Activated CD8-positive, alpha-beta memory T cell treated with anti-CD3 and anti-CD28 coated beads for 1 hour (primary cell): ENCODE measurements around the gene VGLL4.
"Not testable (repeated sequence)": the region's sequence is repeated elsewhere in the genome, so short reads cannot be mapped to it uniquely, and the experiment has no call there.

ENCODE experiments used
- DNase-seq, 2 donors: peaks; one replicate each; pipeline ENCODE4 v3.0.0-alpha.2; 2020; ENCODE audit warnings: low read depth in 1 of 2; ENCODE audit errors: extremely low read depth in 1 of 2

Gene VGLL4

DNA sequence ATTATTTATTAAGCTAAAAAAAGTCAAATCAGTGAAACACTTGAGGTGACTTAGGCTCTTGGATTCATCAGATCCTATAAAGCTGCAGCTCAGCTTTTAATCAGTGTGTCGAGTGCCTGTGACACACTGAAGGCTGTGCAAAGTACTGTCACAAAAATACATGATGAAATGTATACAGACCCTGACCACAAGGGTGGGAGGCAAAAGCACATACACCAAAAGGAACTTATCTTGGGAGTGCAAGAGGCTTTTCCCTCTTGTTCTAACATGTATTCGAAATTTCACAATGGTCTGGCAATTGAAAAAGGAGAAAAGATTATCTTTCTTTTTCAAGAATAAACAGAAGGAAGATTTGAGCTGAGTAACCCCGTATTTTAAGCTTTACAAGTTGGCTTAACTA, 35.9 kb downstream of the VGLL4 start:
- no peak for DNase-seq

DNA sequence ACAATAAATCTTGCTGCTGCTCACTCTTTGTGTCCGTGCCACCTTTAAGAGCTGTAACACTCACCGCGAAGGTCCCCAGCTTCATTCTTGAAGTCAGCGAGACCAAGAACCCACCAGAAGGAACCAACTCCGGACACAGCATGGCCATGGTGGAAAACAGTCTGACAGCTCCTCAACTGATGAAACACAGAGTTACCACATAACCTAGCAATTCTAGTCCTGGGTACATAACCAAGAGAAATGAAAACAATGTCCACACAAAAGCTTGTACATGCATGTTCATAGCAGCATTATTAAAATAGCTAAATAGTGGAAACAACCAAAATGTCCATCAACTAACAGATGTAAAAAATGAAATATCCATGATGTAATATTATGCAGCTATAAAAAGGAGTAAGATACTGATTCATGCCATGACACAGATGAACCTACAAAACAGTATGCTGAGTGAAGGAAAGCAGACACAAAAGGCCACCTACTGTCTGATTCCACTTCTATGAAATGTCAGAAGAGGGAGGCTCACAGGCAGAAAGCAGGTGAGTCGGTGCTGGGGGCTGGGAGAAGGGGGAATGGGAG, 36.8 kb downstream of the VGLL4 start:
- no peak for DNase-seq

DNA sequence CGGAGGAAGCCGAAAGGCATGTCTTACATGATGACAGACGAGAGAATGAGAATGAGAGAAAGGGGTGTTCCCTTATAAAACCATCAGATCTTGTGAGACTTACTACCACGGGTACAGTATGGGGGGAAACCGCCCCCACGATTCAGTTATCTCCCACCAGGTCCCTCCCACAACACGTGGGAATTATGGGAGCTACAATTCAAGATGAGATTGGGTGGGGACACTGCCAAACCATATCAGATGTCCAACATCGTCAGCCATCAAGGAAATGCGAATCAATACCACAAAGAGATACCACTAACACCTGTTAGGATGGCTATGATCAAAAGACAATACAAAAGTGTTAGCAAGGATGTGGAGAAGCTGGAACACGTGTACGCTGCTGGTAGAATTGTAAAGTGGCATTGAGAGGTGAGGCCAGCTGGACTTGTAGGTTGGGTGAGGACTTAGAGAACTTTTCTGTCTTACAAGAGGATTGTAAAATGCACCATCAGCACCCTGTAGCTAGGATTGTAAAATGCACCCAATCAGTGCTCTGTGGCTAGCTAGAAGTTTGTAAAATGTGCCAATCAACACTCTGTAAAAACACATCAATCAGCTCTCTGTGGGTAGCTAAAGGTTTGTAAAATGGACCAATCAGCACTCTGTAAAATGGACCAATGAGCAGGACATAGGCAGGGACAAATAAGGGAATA, 37.5 kb downstream of the VGLL4 start:
- no peak for DNase-seq

DNA sequence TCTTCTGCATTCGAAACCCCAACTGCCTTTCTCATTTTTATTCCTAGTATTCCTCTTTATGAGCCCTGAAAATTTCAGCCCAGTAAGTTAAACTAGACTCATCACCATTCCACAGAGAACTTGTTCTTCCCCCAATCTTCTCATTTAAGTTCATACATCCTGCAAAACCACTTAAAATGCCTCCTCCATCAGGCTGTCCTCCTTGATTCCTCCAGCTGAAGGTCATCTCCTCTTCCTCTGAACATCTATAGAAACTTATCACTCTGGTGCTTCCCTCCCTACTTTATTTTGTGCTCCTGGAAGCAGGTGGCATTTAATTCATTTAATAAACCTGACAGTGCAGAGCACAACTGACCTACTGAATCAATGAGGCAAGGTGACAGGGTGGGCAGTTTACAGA, 38.3 kb downstream of the VGLL4 start:
- no peak for DNase-seq

DNA sequence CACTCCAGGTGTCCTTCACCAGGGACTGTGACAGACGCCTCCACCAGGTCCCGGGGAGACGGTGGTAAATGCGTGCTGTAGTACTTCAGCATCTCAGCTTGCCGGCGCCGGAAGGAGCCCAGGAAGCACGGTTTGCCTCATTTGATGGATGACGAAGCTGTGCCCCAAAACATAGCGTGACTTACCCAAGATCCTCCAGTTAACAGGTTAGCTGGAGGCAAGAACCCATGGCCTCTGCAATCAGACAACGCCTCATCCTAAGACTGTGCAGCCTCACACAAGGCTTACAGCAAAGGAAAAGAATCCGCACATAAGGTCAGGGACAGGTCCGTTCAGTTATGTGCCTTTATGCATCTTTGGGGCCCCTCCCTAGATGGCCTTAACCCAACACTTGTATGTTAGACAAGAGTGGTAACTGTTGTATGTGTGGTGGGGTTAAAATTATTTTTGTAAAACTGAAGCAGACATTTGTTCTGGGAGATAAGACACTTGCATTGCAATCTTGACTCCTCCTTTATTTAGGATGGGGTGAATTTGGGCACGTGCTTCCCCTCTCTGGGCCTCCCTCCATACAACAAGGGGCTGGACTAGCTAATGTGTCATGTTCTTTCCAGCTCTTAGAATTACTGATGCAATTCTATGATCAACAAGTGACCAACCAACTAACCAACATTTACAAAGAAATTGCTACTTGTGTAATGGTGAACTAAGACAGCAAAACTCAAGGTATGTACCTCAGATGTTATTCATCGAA, 39.4 kb downstream of the VGLL4 start:
- DNase-seq: no peak

DNA sequence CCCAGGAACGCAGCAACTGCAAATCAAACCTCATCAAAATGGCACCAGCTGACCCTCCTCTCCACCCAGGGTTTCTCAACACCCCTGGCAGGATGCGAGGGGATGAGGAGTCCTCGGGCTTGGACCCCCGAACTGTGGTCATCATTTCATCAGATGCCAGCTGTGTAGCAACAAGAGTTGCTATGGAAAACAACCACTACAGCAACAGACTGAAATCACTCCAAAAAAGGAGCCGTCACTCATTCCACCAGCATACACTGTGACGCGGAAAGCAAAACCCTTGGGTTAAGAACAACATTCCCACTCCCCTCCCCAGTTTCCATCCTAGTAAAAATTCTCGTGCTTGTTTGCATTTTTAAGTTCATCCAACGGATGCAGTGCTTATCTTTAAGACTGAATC, 40.1 kb downstream of the VGLL4 start:
- DNase-seq: no peak

DNA sequence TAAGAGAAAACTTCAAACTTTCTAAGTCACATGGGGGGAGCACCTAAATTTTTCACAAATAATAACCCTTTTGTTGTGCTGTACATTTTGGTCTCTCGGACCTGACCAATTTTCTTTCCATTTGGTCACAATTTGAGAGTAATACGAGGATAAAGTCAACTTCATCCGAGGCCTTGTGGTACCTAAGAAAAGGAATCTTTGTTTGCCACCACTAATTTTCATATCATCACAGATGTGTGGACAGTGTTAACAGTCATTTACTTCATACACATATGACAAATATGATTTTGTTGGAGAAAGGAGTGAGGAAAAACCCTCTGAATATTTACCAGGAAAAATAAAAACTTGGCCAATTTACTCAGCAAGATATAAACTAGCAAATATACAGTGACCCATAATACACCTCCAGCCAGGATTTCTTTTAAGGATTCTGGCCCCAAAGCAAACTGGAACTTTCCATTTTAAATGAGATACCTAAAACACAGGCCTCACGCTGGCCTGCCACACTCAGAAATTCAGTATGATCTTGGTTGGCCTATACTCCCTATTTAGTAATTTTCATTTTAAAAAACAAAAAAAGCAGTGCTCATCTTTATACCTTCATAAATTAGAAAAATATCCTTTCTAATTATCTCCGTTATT, 40.7 kb downstream of the VGLL4 start:
- DNase-seq: no peak

DNA sequence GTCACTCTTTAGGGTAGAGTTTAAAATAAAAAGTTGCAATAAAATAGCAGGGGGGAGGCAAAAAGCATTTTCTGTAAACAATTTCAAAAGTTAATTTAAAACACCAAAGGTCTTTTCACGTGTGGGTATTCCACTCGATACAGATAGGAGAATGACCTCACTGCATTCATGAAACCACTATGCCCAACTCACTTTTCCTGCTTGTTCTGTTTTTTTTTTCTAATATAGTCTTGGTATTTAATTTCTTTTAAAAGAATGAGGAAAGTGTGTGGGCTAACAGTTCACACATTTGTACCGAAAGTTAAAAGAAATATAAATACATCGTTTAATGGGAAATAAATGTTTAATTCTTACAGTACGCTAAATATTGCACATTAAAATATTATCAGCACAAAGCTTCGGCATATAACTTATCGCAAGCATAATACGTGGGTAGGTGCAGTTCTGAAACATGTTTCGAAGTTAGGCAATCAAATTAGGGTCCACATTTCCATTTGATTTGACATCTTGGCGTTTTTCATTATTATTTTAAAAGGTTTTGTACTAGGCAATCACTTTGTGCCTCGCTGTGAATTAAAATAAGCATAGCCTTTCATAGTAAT, 41.4 kb downstream of the VGLL4 start:
- DNase-seq: no peak

DNA sequence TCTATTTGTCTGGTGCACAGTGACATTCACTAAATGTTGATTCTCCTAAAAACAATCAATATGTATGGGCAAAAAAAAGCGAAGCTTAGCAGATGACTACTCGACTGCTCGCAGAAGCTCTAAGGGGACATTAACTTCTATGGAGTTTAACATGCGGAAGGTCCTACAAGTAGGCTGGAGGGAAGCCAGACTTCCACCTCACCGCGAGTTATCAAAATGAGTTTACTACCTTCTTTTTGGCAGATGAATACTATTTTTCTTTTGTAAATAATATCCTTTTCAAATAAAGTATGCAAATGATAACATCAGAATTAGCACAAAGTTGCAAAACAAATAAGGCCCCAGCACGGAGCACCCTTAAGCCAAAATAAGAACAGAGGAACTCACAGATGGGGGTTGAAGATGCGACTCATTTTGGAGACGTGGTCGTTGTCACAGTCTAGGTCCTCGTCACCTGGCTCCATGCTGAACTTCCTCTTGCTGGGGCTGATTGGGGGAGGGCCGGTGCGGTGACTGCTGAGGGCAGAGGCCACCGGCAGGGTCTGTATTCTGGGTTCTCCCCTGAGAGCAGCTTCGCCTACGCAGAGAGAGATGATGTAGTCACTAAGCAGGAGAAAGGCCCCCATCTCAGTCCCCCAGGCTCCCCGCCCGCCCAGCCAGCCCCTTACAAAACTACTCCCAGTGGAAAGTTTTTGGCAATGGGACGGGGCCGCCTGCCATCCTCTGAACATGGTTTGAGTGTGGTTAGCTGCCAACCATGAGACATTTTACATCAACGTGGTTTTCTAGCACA, 42.1 kb downstream of the VGLL4 start:
- DNase-seq: no peak

DNA sequence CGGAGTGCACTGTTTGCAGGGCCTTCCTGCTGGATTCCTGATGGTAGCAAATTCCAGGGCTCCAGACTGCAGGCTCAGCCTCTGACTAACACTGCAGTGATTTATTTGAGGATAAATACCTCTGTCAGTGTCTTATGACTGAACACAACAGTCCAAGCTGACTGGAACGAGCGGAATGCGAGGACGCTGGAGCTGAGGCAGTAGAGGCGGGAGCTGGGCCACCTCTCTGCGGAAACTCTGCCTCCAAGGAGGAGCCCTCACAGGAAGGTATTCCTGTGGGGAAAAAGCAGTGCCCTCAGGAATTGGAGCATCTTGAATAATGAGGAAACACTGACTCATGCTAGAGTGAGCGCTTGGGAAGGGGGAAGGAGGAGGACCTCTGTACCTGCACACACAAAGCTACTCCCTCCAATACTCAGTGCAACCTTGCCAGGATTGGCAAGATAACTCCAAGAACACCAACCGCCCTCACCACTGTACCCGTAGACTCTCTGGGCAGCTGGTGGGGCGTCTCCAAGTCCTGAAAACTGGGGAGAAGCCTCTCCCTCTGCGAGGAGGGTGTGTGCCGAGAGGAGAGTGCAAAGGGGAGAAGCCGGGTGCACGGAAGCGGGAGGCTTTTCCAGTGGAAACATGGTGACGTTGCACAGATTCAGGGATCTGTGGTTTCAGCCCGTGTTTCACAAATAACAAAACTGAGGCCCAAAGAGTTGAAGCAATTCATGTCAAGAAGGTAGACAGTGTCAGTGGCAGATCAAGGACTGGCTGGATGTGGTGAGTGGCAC, 43.0 kb downstream of the VGLL4 start:
- no peak for DNase-seq

DNA sequence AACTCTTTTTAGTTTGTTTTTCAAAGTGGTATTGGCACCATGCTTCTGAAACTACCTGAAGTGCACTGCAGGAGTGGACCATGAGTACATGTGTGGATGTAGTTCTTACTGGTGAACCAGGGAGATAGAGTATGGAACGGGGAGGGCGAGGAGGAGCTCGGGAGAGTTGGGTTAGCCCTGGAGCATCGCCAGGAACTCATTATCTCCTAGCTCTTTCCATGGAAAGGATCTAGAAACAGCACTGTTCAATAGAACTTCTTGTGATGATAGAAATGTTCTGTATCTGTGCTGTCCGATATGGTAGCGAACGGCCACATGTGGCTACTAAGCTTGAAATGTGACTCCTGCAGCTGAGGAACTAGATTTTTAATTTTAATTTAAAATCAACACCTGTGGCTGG, 47.3 kb downstream of the VGLL4 start:
- no peak for DNase-seq

DNA sequence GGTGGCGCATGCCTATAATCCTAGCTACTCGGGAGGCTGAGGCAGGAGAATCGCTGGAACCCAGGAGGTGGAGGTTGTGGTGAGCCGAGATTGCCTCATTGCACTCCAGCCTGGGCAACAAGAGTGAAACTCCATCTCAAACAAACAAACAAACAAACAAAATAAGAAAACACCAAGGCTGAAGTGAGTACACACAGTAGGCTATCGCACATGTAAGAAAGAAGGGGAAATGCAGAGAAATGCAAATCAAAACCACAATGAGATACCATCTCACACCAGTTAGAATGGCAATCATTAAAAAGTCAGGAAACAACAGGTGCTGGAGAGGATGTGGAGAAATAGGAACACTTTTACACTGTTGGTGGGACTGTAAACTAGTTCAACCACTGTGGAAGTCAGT, 48.7 kb downstream of the VGLL4 start:
- not testable (repeated sequence) for DNase-seq

DNA sequence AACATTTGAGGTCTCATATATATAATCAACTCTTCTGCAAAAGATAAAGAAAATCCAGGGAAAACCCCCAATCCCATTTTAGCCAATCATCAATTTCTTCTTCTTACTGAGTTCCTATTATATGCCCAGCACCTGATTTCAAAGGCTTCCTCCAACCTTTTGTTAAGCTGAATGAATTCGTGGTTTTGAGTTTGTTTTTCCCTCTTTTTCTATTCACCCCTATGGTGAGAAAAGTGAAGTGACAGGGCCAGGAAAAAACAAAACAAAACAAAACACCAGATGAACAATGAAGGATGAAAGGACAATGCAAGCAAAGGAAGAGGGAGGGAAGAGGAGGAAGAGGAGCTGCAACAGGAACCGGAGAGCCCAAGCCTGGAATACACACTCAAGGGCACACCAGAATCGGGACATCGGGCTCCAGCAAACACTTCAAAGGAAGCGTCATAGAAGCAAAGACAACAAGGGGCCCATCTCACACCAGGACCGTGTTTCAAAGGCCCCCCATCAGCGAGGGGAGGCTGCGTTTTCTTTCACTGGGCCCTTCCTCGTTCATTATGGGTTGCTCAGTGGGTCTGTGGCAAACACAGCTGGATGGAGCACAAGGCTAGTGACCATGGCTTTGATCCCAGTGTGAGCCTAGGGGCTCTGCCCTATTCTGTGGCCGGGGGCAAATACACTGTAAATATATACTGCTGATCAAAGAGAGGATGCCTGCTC, 50.2 kb downstream of the VGLL4 start:
- no peak for DNase-seq

DNA sequence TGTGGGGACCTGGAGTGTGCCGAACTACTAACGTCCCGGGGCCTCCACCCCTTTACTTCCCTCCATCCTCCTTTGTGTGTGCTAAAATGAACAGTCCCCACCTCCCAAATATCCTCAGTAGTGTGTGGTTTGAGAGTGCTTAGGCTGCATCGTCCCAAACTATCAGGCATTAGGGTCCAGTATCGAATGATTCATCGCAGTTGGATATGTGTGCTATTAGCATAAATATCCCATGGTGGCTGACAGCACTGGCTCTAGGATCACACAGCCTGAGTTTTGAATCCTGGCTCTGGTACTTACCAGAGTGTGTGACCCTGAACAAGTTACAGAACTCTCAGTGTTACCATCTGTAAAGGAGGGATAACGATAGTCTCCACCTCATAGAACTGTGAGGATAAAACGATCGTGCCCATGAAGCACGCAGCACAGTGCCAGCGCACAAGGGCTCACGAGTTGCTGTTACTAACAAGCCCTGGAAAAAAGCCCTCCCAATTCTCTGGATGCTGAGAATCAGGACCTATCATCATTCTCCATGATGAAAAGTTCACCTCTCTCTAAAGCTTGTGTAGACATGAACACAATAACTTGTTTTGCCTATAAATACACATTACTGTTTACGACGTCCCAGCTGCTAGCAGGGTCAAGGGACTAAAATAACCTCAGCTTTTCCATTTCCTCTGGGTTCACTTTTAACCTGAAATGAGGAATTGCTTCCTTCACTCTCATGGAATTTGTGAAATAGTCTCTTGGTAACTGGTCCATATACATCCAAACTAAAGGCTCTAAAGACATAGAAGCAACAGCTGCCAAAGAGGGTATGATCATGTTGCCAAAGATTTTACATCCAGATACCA, 51.0 kb downstream of the VGLL4 start:
- no peak for DNase-seq

DNA sequence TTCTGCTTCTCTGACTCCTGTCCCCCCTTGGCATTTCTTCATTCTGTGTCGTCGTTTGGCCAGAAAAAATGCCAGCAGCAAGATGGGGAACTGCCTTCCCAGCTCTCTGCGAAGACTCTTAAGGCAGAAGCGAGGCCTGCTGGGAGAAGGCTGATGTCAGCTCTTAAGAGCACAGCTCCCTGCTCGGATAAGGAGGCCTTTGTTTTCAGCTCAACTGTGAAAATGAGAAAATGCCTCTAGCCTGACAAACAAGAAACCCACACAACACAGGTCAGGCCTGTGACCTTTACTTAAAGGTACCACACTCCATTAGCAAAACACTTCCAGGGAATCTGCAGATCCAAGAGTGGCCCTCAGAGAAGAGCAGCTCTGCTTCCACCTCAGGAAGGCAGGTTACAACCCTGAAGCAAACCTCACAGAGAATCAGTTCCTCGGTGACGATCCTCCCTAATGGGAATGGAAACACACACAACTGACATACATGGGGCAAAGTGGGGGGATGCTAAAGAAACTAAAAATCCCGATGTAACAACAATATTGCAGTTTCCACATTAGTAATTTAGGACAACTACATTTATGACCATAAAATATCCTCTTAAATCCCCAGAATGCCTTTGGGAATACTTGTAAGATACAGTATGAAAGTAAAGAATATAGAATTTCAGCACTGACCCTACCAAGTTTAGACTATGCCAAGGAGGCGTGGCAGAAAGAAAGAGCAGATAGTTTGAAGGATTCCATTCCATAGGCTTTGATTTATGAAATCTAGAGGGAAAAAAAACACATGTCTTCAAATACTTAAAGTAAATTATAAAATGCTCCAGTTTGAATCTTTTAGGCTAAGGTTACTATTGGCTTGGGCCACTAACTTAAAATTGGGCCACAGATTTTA, 52.1 kb downstream of the VGLL4 start:
- no peak for DNase-seq

DNA sequence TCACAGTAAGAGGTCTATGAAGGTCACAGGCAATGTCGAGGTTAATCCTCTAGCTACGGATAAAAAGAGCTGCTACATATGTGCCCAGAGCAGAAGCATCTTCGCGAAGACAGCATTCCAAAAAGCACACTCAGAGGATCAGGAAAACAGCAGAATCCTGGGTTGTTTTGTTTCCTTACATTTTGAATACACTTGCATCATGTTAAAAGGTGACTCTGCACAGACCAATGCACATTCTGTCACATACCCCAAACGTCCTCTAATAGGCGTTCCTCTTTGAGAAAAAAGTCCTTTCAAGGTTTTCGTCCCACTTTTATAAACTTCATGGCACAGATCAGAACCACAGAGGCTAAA, 52.7 kb downstream of the VGLL4 start:
- DNase-seq: no peak

DNA sequence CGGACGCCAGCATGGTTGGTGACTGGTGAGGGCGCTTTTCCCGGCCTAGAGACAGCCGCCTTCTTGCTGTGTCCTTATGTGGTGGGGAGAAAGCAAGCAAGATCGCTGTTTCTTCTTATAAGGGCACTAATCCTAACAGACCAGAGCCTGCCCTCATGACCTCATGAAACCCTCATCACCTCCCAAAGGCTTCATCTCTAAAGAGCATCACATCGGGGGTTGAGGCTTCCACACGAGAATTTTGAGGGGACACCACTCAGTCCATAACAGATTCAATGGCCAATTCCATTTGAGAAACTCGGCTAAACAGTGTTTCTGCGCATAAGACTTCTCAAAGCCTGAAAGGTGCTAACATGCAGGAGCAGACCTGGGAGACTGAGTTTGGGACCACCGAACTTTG, 54.0 kb downstream of the VGLL4 start:
- DNase-seq: no peak
